OCI-LY3 (cell line): Measurements from ENCODE around the gene PRSS33.

Experiments
- EZH2phosphoT487 ChIP-seq: fragments of 200-600 bp; shearing (Covaris generic); IDR thresholded peaks from 2 replicates; pipeline ENCODE4 v1.6.1; 2018; ENCODE audit warnings: antibody characterized with exemption, mixed run types, low read depth
- TF ChIP-seq, protein P1 (sequence below): fragments of 200-600, 300-600 bp; sonication (generic); IDR thresholded peaks from 2 replicates; pipeline ENCODE4 v1.5.1; 2014; ENCODE audit warnings: antibody characterized with exemption, low read length, low read depth

- TF ChIP-seq, protein P1, sequence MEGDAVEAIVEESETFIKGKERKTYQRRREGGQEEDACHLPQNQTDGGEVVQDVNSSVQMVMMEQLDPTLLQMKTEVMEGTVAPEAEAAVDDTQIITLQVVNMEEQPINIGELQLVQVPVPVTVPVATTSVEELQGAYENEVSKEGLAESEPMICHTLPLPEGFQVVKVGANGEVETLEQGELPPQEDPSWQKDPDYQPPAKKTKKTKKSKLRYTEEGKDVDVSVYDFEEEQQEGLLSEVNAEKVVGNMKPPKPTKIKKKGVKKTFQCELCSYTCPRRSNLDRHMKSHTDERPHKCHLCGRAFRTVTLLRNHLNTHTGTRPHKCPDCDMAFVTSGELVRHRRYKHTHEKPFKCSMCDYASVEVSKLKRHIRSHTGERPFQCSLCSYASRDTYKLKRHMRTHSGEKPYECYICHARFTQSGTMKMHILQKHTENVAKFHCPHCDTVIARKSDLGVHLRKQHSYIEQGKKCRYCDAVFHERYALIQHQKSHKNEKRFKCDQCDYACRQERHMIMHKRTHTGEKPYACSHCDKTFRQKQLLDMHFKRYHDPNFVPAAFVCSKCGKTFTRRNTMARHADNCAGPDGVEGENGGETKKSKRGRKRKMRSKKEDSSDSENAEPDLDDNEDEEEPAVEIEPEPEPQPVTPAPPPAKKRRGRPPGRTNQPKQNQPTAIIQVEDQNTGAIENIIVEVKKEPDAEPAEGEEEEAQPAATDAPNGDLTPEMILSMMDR: no peak
- no peak for TF ChIP-seq EZH2phosphoT487
These were observed 41.4 kb downstream of the PRSS33 start for GRCh38 chr16:2745961-2746360.
